Peyer's patch (tissue), 4 donors: Measurements from ENCODE around the gene ZNF775.

Source experiments
- CTCF ChIP-seq, 6 experiments: fragments of 450-650 bp in 4 of 6; fragments of 200-600 bp in 2 of 6; sonication (generic) in 1 of 6; IDR thresholded peaks; one replicate each; pipeline ENCODE4 v1.5.1; 2017 to 2019; ENCODE audit warnings: antibody characterized with exemption in 6 of 6, mild to moderate bottlenecking in 3 of 6, moderate library complexity in 1 of 6
- POLR2A ChIP-seq, 2 donors: fragments of 450-650 bp; IDR thresholded peaks; one replicate each; pipeline ENCODE4 v1.5.1; 2017; ENCODE audit warnings: antibody characterized with exemption in 2 of 2, mild to moderate bottlenecking in 2 of 2, moderate library complexity in 2 of 2

- TF ChIP-seq POLR2A (IDR thresholded peaks at IDR 0.05): no peak
- TF ChIP-seq CTCF (IDR thresholded peaks at IDR 0.05): no peak
Measured at GRCh38 chr7:150333659-150334058, 45.5 kb upstream of the ZNF775 start.
